GM12892 (cell line): ENCODE data around the gene CLDN16.

ENCODE experiments used
- DNase-seq: peaks from one replicate; pipeline ENCODE4 v3.0.0; 2011; ENCODE audit not compliant: insufficient read length
- FAIRE-seq: peaks from 2 replicates; lab custom pipeline; 2011; peaks lifted over from hg19 to GRCh38; lab: Jason Lieb, UNC
- POLR2A ChIP-seq: IDR thresholded peaks from 2 replicates; pipeline ENCODE4 v1.6.1; 2011; ENCODE audit warnings: low read depth, low read length, control low read depth
- POLR2AphosphoS5 ChIP-seq: IDR thresholded peaks from 2 replicates; pipeline ENCODE4 v1.6.1; 2011; ENCODE audit warnings: low read depth, low read length, control low read depth
- TAF1 ChIP-seq: IDR thresholded peaks from 2 replicates; pipeline ENCODE4 v1.6.1; 2011; ENCODE audit warnings: low read depth, mild to moderate bottlenecking, control low read depth, low read length, borderline replicate concordance

CLDN16 gene

DNA sequence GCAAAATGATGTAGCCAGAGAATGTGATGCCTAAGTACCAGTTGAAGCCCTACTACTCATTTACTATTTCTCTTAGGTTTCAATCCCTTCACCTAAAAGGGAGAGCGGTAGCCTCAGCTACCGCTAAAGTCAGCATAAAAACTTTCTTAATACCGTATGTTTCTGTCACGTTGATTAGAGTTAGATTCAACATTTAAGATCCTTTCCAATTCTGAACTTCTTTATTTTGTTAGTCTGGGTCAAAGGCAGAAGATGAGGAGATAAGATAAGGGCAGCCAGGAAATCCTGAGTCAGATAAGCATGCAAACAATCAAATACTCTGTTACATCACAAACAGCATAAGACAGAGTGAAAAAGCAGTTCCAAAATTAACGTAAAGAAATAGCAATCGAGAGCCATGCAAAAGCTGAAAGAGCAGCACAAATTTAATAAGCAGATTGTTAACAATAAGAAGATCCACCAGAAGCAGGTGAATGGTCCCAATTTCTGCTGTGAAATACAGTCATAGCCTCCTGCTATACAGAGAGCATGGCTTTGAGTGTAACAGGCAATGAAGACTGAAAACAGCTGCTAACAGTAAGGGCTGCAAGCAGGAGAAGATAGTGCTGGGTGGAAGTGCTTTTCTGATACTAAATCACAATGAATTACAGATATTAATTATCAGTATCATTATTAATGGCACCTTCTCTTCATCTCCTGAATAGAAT lies 58.8 kb downstream of the CLDN16 start:
- FAIRE-seq (no peak), DNase-seq (no peak)
- TF ChIP-seq TAF1 (no peak), POLR2A (no peak), POLR2AphosphoS5 (no peak)

- FAIRE-seq: no peak
- DNase-seq: no peak
- TF ChIP-seq TAF1: no peak
- no peak for TF ChIP-seq POLR2AphosphoS5
- TF ChIP-seq POLR2A: no peak
Measured at GRCh38 chr3:190448256-190448655, 60.3 kb downstream of the CLDN16 start.

- DNase-seq: no peak
- FAIRE-seq: no peak
- TF ChIP-seq TAF1: no peak
- TF ChIP-seq POLR2A: no peak
- no peak for TF ChIP-seq POLR2AphosphoS5
Measured at GRCh38 chr3:190449801-190450200, 61.8 kb downstream of the CLDN16 start, which contains the start of gene TMEM207. Gene TMEM207 (minus strand): TSS chr3:190449901. CDS start chr3:190449809, 92 bp downstream.

DNA sequence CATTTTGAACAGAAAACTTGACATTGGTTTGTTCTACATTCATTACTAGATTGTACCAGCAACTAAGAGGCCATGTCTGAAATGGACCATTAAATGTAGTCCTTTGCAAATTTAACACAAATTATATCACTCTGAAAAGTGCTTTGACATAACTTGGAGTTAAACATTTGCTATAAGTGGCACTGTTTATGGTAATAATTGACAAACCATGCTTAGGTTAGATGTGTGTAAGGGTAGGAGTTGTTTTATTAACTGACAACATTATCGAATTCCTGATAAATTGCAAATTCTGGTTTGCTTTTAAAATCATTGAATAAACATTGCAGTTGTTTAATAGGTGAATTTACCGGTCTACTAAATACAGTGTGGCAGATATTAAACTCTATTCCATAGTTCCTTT lies 67.9 kb downstream of the CLDN16 start:
- DNase-seq (no peak), FAIRE-seq (no peak)
- TF ChIP-seq TAF1 (no peak), POLR2A (no peak), POLR2AphosphoS5 (no peak)

DNA sequence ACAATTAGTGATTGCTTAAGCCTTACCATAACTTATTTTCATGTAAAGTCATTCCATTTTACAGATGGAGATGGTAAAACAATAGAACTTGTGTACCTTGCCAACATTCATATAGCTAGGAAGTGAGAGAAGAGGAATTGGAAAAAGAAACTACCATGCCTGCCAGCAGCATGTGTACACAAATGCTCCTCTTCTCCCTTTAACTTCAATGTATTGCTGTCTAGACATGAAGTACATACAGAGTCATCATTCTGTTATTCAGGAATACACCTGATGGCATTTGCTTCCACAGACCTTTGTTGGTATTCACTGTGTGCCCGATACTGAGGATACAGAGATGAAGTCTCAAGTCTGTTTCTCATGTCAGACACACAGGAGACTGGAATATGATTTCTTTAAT lies 68.8 kb downstream of the CLDN16 start:
- no peak for FAIRE-seq
- no peak for DNase-seq
- TF ChIP-seq POLR2A (no peak), TAF1 (no peak), POLR2AphosphoS5 (no peak)

- TF ChIP-seq POLR2A (no peak), POLR2AphosphoS5 (no peak), TAF1 (no peak)
- DNase-seq (no peak), FAIRE-seq (peak; percentile 14)
Measured at GRCh38 chr3:190458040-190458439, 70.1 kb downstream of the CLDN16 start.
